Fibroblast of lung (primary cell): ENCODE measurements around the gene FHIP1B.

Experiments
- CTCF ChIP-seq, 2 donors: IDR thresholded peaks in 1 of 2; conservative IDR thresholded peaks in 1 of 2; 1 replicate in 1 of 2; 2 replicates in 1 of 2; pipeline ENCODE4 v1.5.1; 2011 to 2012; ENCODE audit warnings: low read length in 2 of 2, control low read depth in 1 of 2, inconsistent platforms in 1 of 2, low read depth in 1 of 2, mild to moderate bottlenecking in 1 of 2
- EZH2 ChIP-seq: IDR thresholded peaks from 2 replicates; pipeline ENCODE4 v1.5.1; 2012; ENCODE audit warnings: low read length, control low read depth, mild to moderate bottlenecking; ENCODE audit errors: missing control alignments

DNA sequence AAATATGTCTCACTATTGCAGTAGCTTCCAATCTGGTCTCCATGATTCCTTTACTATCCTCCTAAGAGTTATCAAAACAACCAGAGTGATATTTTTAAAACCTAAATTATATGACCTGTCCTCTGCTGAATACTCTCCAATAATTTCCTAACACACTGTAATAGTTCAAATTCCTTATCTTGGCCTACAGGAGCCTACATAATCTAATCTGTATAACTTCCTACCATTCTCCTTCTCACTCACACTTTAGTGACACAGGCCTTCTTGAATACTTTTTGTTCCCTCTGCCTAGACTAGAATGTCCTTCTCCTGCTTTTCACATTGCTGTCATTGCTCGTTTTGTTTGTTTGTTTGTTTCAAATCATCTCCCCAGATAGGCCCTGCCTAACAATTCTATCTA lies 9.4 kb downstream of the FHIP1B start:
- TF ChIP-seq CTCF (conservative IDR thresholded peaks at IDR 0.05 in 1 of 2, IDR thresholded peaks at IDR 0.05 in 1 of 2; ENCODE audit: low read depth in 1 of 2, low read length in 2 of 2) (no peak), EZH2 (no peak)
